HFF-Myc (cell line): Measurements from ENCODE around the gene ZDHHC7.

Experiments
- DNase-seq: peaks from one replicate; pipeline ENCODE4 v3.0.0-alpha.2; 2011; ENCODE audit warnings: low read depth; ENCODE audit errors: extremely low read depth
- H3K4me3 ChIP-seq: replicated peaks from 2 replicates; pipeline ENCODE4 v1.5.1; 2011; ENCODE audit warnings: low read depth, mild to moderate bottlenecking, control low read depth, low read length
- TF ChIP-seq, protein P1 (sequence below): IDR thresholded peaks from 2 replicates; pipeline ENCODE4 v1.5.1; 2012; ENCODE audit warnings: mild to moderate bottlenecking, low read depth, low read length, control low read depth; ENCODE audit errors: missing control alignments

The ZDHHC7 gene

DNA sequence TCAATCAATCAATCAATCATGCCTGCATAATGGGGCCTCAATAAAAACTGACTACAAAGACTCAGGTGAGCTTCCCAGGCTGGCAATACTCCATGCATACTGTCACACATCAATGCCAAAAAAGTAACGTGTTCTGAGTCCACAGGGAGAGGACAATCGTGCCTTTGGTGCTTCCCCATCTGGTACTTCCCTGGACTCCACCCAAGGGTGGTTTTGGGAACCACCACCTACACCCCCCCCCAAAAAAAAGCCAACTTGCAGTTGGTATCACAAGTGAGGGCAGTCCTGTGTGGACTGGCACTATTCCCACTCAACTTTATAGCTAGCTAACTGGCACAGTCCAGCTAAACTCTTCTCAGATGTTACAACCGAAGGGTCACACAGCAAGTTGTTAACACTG lies 3.1 kb downstream of the ZDHHC7 start:
- no peak overlapping the region for H3K4me3 ChIP-seq
- TF ChIP-seq, protein P1, sequence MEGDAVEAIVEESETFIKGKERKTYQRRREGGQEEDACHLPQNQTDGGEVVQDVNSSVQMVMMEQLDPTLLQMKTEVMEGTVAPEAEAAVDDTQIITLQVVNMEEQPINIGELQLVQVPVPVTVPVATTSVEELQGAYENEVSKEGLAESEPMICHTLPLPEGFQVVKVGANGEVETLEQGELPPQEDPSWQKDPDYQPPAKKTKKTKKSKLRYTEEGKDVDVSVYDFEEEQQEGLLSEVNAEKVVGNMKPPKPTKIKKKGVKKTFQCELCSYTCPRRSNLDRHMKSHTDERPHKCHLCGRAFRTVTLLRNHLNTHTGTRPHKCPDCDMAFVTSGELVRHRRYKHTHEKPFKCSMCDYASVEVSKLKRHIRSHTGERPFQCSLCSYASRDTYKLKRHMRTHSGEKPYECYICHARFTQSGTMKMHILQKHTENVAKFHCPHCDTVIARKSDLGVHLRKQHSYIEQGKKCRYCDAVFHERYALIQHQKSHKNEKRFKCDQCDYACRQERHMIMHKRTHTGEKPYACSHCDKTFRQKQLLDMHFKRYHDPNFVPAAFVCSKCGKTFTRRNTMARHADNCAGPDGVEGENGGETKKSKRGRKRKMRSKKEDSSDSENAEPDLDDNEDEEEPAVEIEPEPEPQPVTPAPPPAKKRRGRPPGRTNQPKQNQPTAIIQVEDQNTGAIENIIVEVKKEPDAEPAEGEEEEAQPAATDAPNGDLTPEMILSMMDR: no peak
- no peak for DNase-seq

DNA sequence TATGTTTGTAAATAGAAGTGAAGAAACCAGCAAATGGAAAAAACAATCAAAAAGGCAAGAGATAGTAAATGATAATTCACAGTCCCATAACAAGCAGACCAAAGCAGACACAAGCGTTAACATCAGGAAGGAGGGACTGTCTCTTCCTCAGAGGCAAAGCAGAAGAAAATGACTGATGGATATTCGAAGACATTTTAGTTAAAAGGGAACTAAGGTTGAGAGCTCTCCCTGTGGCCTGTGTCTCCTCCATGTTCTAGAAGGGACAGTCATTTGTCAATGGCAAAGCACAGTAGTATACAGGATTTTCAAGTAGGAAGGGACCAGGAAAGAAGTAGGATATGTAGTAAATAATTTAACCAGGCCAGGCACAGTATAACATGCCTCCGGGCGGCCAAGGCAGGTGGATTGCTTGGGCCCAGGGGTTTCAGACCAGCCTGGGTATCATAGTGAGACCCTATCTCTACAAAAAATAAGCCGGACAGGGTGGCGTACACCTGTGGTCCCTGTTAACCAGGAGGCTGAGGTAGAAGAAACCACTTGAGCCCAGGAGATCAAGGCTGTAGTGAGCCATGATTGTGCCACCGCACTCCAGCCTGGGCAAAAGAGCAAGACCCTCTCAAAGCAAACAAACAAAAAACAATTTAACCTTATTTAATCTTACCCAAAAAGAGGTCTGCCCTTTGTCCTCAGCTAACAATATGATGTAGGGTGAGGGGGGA lies 3.7 kb downstream of the ZDHHC7 start:
- no peak overlapping the region for H3K4me3 ChIP-seq
- DNase-seq: no peak
- TF ChIP-seq, protein P1: no peak

DNA sequence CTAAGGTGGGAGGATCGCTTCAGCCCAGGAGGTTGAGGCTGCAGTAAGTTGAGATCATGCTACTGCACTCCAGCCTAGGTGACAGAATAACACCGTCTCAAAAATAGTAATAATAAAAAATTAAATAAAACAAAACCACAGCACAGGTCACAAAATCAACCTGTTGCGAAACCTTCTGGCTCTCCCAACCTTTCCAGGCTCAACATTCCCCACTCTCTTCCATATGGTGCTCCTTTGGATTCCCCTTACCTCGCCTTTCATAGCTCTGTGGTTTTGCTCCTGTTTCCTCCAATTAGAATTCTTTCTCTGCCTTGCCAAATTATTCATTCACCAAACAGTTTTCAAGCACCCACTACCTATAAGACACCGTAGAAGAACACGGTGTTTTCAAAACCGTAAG lies 4.7 kb downstream of the ZDHHC7 start:
- no peak for DNase-seq
- TF ChIP-seq, protein P1: no peak
- no peak overlapping the region for H3K4me3 ChIP-seq

DNA sequence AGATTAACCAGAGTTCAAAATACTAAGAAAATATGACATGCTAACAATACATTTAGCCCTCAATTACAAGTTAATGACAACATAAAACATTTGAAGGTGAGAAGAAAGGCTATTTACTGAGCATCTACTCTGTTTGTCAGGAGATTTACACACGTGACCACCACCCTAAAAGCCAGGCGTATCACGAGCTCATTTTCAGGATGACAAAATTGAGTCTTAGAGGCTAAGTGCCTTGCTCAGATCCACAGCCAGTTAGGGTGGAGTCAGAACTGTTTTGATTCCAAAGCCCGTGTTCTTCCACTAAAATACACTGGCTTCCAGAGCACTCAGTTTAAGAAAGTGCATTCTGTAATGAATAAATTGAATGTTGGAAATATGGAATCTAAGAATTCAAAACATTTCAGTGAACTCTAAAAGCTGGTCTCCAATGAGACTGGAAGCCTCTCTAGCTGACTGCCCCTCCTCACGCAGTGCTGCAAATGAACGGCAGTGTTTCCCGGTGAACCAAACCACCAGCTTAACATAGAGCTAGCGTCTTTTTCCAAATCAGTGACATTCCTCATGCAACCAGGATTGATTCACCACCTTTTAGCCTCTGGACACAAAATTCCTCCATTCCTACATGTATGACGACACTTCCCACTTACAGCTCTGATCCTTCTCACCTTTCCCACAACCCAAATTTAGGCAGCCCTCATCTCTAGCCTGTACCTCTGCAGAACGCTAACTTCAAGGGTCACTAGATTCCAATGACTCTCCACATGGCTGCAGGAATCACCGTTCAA lies 5.9 kb downstream of the ZDHHC7 start:
- TF ChIP-seq, protein P1: no peak
- no peak for DNase-seq
- H3K4me3 ChIP-seq: no peak overlapping the region

DNA sequence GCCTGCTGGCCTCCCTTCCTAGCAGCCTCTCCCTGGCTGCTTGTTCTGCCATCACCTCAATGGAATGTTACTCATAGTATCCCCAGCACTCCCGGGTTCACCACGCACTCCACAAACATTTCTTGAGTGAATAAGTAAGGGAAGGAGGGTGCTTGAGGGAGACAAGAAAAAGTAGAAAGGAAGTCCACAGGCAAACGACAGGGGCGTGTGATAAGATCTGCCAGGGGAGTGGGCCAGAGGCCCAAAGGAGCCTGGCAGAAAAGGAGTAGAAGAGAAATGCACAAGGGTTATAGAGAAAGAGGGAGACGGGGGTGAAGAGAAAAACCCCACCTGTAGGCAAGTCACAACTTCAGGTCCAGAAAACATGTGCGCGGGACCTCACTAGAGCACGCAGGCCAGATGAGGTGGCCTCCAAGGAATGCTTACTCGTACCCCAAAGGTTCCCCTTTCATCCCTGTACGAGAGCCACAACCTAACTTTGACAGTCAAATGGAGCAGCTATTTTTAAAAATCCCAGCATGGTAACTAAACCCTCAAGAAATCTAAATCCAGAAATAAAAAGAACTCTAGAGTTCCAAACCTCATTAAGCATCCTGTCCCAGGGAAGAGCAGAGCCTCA lies 6.6 kb downstream of the ZDHHC7 start:
- DNase-seq: no peak
- TF ChIP-seq, protein P1: no peak
- peak overlapping the region; percentile 0; the same call in 1 of the 2 replicates for H3K4me3 ChIP-seq

DNA sequence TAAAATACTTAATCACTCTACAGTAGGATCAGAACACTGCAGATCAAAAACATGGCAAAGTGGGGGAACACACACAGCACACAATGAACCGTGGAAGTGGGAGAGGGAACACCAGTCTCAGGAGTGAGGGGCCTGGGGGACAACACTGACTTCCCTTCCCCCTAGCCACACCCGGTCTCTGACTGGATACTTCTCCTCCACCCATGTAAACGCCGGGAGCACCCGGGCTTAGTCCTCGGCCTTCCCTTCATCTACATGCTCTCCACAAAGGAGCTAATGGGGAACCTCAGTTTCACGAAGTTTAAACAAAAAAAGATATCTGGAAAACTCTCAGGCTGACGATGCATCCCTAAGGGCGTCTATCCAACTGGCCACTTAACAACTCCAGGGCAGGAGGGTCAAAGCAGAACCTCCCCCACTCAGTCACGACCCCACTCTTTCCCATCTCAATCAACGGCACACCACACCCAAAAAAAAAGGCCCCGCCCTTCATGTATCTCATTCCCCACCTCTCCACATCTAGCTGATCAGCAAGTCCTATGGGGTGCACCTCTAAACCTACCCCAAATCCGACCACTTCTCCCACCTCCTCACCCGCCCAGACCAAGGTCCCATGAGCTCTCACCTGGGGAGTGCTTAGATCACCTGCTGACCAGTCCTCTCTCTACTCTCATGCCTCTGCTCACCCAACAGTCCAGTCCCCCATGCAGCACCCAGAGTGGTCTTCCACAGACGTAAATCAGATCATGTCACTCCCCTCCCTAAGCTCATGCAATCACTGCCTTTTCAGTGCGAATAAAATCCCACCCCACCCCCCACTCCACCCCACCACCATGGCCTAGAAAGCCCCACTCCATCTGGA lies 7.4 kb downstream of the ZDHHC7 start:
- TF ChIP-seq, protein P1: no peak
- DNase-seq: no peak
- H3K4me3 ChIP-seq: no peak overlapping the region
